NT2/D1 (cell line): ENCODE measurements around the gene TTPAL.

ENCODE experiments used
- SUZ12 ChIP-seq: IDR thresholded peaks from 2 replicates; pipeline ENCODE4 v1.6.1; 2011; ENCODE audit not compliant: insufficient read length, insufficient read depth; ENCODE audit errors: extremely low read depth
- YY1 ChIP-seq: IDR thresholded peaks from 2 replicates; pipeline ENCODE4 v1.6.1; 2011; ENCODE audit not compliant: insufficient read length, insufficient read depth
- ZNF274 ChIP-seq: IDR thresholded peaks from 2 replicates; pipeline ENCODE4 v1.6.1; 2011; ENCODE audit warnings: mild to moderate bottlenecking, low read depth, low read length

DNA sequence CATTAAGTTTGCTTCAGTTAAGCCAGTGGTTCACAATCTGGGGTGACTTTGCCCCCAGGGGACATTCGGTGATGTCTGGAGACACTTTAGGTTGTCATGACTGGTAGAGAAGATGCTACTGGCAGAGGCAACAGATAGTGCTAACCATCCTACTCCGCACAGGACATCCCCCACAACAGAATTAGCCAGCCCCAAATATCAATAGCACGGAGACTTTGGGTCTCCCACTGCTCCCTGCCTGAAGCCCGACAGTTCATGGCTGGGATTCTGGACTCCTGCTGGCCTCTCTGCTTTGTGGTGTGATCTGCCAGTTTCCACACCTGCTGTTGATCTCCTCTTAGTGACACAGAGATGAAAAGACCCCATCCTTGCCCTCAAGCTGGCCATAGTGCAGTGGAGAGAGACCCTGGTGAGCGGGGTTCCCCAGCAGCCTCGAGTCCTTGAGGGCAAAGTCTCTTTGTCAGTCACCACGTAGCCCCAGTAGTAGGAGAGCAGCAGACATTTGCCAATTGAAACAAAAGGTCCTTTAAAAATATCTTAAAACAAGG lies 24.7 kb upstream of the TTPAL start:
- TF ChIP-seq YY1 (no peak), ZNF274 (no peak), SUZ12 (no peak)
